HG02884 (cell line): Measurements from ENCODE around the gene LCMT2.
"Not testable (repeated sequence)": the region's sequence is repeated elsewhere in the genome, so short reads cannot be mapped to it uniquely, and the experiment has no call there.

Experiments used
- ATAC-seq: cut with Tn5 transposase; IDR thresholded peaks from one replicate; pipeline ENCODE4 v1.9.1; 2021; ENCODE audit warnings: mild to moderate bottlenecking, moderate library complexity; ENCODE audit not compliant: unreplicated experiment

LCMT2 gene

GRCh38 chr15:43316016-43316970 lies 14.1 kb downstream of the LCMT2 start:
- no peak for ATAC-seq

- ATAC-seq, result no peak
These were observed 16.2 kb downstream of the LCMT2 start for GRCh38 chr15:43314171-43314570.

GRCh38 chr15:43312378-43312777 lies 18.0 kb downstream of the LCMT2 start:
- no peak for ATAC-seq

- no peak for ATAC-seq
These were observed 28.1 kb downstream of the LCMT2 start, which contains the start of gene TGM7 for GRCh38 chr15:43302205-43302817. TGM7 (minus strand) TSS chr15:43302255.

GRCh38 chr15:43299884-43300283 lies 30.5 kb downstream of the LCMT2 start:
- no peak for ATAC-seq

GRCh38 chr15:43299411-43299810 lies 31.0 kb downstream of the LCMT2 start:
- ATAC-seq, result no peak

- no peak for ATAC-seq
These were observed 36.2 kb downstream of the LCMT2 start for GRCh38 chr15:43294091-43294706.

- ATAC-seq, result no peak
These were observed 36.9 kb downstream of the LCMT2 start for GRCh38 chr15:43293432-43293831.

- ATAC-seq, result no peak
These were observed 37.8 kb downstream of the LCMT2 start for GRCh38 chr15:43292375-43293078.

- not testable (repeated sequence) for ATAC-seq
These were observed 40.7 kb downstream of the LCMT2 start for GRCh38 chr15:43289656-43290055.

GRCh38 chr15:43287254-43287653 lies 43.1 kb downstream of the LCMT2 start:
- no peak for ATAC-seq

- no peak for ATAC-seq
These were observed 44.3 kb downstream of the LCMT2 start for GRCh38 chr15:43286074-43286473.

GRCh38 chr15:43285609-43286037 lies 44.8 kb downstream of the LCMT2 start:
- no peak for ATAC-seq

- ATAC-seq, result no peak
These were observed 46.8 kb downstream of the LCMT2 start for GRCh38 chr15:43283526-43283925.

- ATAC-seq, result no peak
These were observed 48.3 kb downstream of the LCMT2 start for GRCh38 chr15:43281926-43282602.

- no peak for ATAC-seq
These were observed 49.4 kb downstream of the LCMT2 start for GRCh38 chr15:43280996-43281395.

GRCh38 chr15:43279496-43279895 lies 50.9 kb downstream of the LCMT2 start:
- ATAC-seq, result no peak

- ATAC-seq, result no peak
These were observed 51.5 kb downstream of the LCMT2 start for GRCh38 chr15:43278869-43279268.

- ATAC-seq, result no peak
These were observed 52.5 kb downstream of the LCMT2 start for GRCh38 chr15:43277901-43278300.

GRCh38 chr15:43277231-43277823 lies 53.0 kb downstream of the LCMT2 start:
- ATAC-seq, result no peak
